Natural killer cell (primary cell): ENCODE data around the gene SORBS2. TPM values are rescaled to one million over a fixed set of nuclear protein-coding genes. Genes with fewer than 3 reads are reported as not detected.

Experiments
- ATAC-seq, 3 donors: fragments of 150-1000 bp in 2 of 3; fragments of 200-7000 bp in 1 of 3; cut with Tn5 transposase; 1 replicate in 1 of 3; 2 replicates in 2 of 3; pipeline ENCODE4 v1.10.0; 2021; ENCODE audit warnings: mild to moderate bottlenecking in 2 of 3, moderate library complexity in 2 of 3
- DNase-seq, 2 donors: peaks; one replicate each; pipeline versions ENCODE4 v3.0.0 to v3.0.0-alpha.2; 2013 to 2021; ENCODE audit warnings: mixed read lengths in 1 of 2
- H3K27ac ChIP-seq: one replicate; pipeline ENCODE4 v1.5.1; 2013; ENCODE audit warnings: mild to moderate bottlenecking, low read length
- H3K27me3 ChIP-seq: one replicate; pipeline ENCODE4 v1.6.1; 2013; ENCODE audit warnings: low read length; ENCODE audit not compliant: control insufficient read depth, insufficient read depth
- H3K36me3 ChIP-seq: one replicate; pipeline ENCODE4 v1.6.1; 2013; ENCODE audit warnings: low read length; ENCODE audit not compliant: control insufficient read depth, insufficient read depth
- H3K4me1 ChIP-seq: one replicate; pipeline ENCODE4 v1.6.1; 2013; ENCODE audit warnings: low read length; ENCODE audit not compliant: control insufficient read depth, insufficient read depth
- H3K4me3 ChIP-seq: one replicate; pipeline ENCODE4 v1.5.1; 2013; ENCODE audit warnings: low read length
- H3K9me3 ChIP-seq: one replicate; pipeline ENCODE4 v1.6.1; 2013; ENCODE audit warnings: low read length; ENCODE audit not compliant: control insufficient read depth, insufficient read depth
- H3K27ac Mint-ChIP-seq, 2 donors: one replicate each; pipeline ENCODE4 v1.8.0; 2022; ENCODE audit warnings: mild to moderate bottlenecking in 2 of 2, mixed read lengths in 2 of 2, moderate library complexity in 1 of 2
- H3K27me3 Mint-ChIP-seq, 2 donors: one replicate each; pipeline ENCODE4 v1.8.0; 2022; ENCODE audit warnings: low read depth in 2 of 2, mixed read lengths in 2 of 2
- H3K36me3 Mint-ChIP-seq: one replicate; pipeline ENCODE4 v1.8.0; 2022; ENCODE audit warnings: mixed read lengths
- H3K4me1 Mint-ChIP-seq, 2 donors: one replicate each; pipeline ENCODE4 v1.8.0; 2022; ENCODE audit warnings: mixed read lengths in 2 of 2
- H3K4me3 Mint-ChIP-seq: one replicate; pipeline ENCODE4 v1.8.0; 2022; ENCODE audit warnings: mild to moderate bottlenecking, moderate library complexity, mixed read lengths
- H3K9me3 Mint-ChIP-seq, 2 donors: one replicate each; pipeline ENCODE4 v1.8.0; 2022; ENCODE audit warnings: mixed read lengths in 2 of 2
- CTCF ChIP-seq: fragments of 200-600 bp; IDR thresholded peaks from one replicate; pipeline ENCODE4 v1.8.0; 2022; ENCODE audit warnings: antibody characterized with exemption
- WGBS: methylation state at CpG from one replicate; pipeline ENCODE4 v1.1.7; 2013; ENCODE audit warnings: missing lambda C conversion rate; ENCODE audit not compliant: insufficient coverage; 5-methylcytosine and 5-hydroxymethylcytosine counted together
- intact Hi-C: fragments of 100-400 bp; cut with micrococcal nuclease; formaldehyde crosslinking; loops from one replicate; pipeline ENCODE4 v1.14.2; 2022
- total RNA-seq, 4 donors: library from RNA; stranded (reverse); fragments of 120-200 nt in 1 of 4; gene quantifications; one replicate each; pipeline versions ENCODE4 v1.2.3 to v1.2.4, GENCODE V29; 2013 to 2022

Gene SORBS2
- total RNA-seq, 3 donors from 2014 or later (not counting 1 experiment from before 2014, with no cell fraction given) = 10.2 to 15.6 (median 13.5) TPM

- Histone ChIP-seq H3K27me3 (no peaks in the 10 kb centered on the region), H3K9me3 (no peaks in the 10 kb centered on the region), H3K4me1 (no peaks in the 10 kb centered on the region), H3K27ac (no peak overlapping the region), H3K4me3 (no peak overlapping the region), H3K36me3 (no peaks in the 10 kb centered on the region)
- Mint-ChIP-seq H3K4me1 (no peaks in the 10 kb centered on the region), H3K9me3 (no peaks in the 10 kb centered on the region), H3K27ac (no peak overlapping the region), H3K27me3 (peaks cover 0 to 7% of the 10 kb centered on the region in 2 donors), H3K4me3 (no peak overlapping the region), H3K36me3 (no peaks in the 10 kb centered on the region)
- TF ChIP-seq CTCF = no peak
- DNase-seq (no peak), ATAC-seq (no peak)
- 80% methylated on average over 9 of the region's 12 CpGs for WGBS
- intact Hi-C loops = no loop called here
These were observed 118.3 kb downstream of the SORBS2 start for GRCh38 chr4:185693548-185694215.

- Mint-ChIP-seq H3K9me3 (no peaks in the 10 kb centered on the region), H3K4me1 (no peaks in the 10 kb centered on the region), H3K27me3 (peaks cover 0 to 6% of the 10 kb centered on the region in 2 donors), H3K4me3 (no peak overlapping the region), H3K27ac (no peak overlapping the region), H3K36me3 (no peaks in the 10 kb centered on the region)
- WGBS = 91% methylated on average over 9 of the region's 9 CpGs
- no peaks in the 10 kb centered on the region for H3K9me3 ChIP-seq
- no peaks in the 10 kb centered on the region for H3K27me3 ChIP-seq
- no peak overlapping the region for H3K27ac ChIP-seq
- H3K4me3 ChIP-seq = no peak overlapping the region
- no peak for TF ChIP-seq CTCF
- H3K36me3 ChIP-seq = no peaks in the 10 kb centered on the region
- intact Hi-C loops = no loop called here
- DNase-seq (no peak), ATAC-seq (no peak)
- no peaks in the 10 kb centered on the region for H3K4me1 ChIP-seq
These were observed 122.6 kb downstream of the SORBS2 start for GRCh38 chr4:185689407-185689806.

GRCh38 chr4:185685804-185686203 lies 126.2 kb downstream of the SORBS2 start:
- DNase-seq = no peak
- intact Hi-C loops = no loop called here
- H3K4me3 Mint-ChIP-seq = no peak overlapping the region
- Histone ChIP-seq H3K9me3 (no peaks in the 10 kb centered on the region), H3K27me3 (no peaks in the 10 kb centered on the region), H3K4me3 (no peak overlapping the region), H3K27ac (no peak overlapping the region), H3K4me1 (no peaks in the 10 kb centered on the region), H3K36me3 (no peaks in the 10 kb centered on the region)
- no peaks in the 10 kb centered on the region for H3K4me1 Mint-ChIP-seq
- no peaks in the 10 kb centered on the region for H3K9me3 Mint-ChIP-seq
- ATAC-seq = no peak
- WGBS = no CpG with 5 or more reads among the region's 1 CpG
- H3K36me3 Mint-ChIP-seq = no peaks in the 10 kb centered on the region
- TF ChIP-seq CTCF = no peak
- no peak overlapping the region for H3K27ac Mint-ChIP-seq
- peaks cover 0 to 16% of the 10 kb centered on the region in 2 donors for H3K27me3 Mint-ChIP-seq

GRCh38 chr4:185683896-185684295 lies 128.1 kb downstream of the SORBS2 start:
- Mint-ChIP-seq H3K4me1 (no peaks in the 10 kb centered on the region), H3K27ac (no peak overlapping the region), H3K36me3 (no peaks in the 10 kb centered on the region), H3K4me3 (no peak overlapping the region), H3K27me3 (peaks cover 5 to 23% of the 10 kb centered on the region in 2 donors), H3K9me3 (no peaks in the 10 kb centered on the region)
- Histone ChIP-seq H3K4me3 (no peak overlapping the region), H3K27ac (no peak overlapping the region), H3K27me3 (no peaks in the 10 kb centered on the region), H3K9me3 (no peaks in the 10 kb centered on the region), H3K4me1 (no peaks in the 10 kb centered on the region), H3K36me3 (no peaks in the 10 kb centered on the region)
- no peak for ATAC-seq
- TF ChIP-seq CTCF = no peak
- WGBS = 94% methylated on average over 2 of the region's 2 CpGs
- intact Hi-C loops = no loop called here
- no peak for DNase-seq
